OCI-LY3 (cell line): ENCODE results near the gene RPS6KA2.

Source experiments
- CTCF ChIP-seq: fragments of 200-600, 300-600 bp; sonication (generic); IDR thresholded peaks from 2 replicates; pipeline ENCODE4 v1.5.1; 2014; ENCODE audit warnings: antibody characterized with exemption, low read length, low read depth
- EZH2phosphoT487 ChIP-seq: fragments of 200-600 bp; shearing (Covaris generic); IDR thresholded peaks from 2 replicates; pipeline ENCODE4 v1.6.1; 2018; ENCODE audit warnings: antibody characterized with exemption, mixed run types, low read depth

GRCh38 chr6:166439366-166440091, 187.5 kb downstream of the RPS6KA2 start:
- TF ChIP-seq CTCF: no peak
- no peak for TF ChIP-seq EZH2phosphoT487
